H1 (cell line): ENCODE results near the gene XK.

Experiments
- CBX5 ChIP-seq: fragments of 300-800, 300-1000 bp; sonication (generic); IDR thresholded peaks from 2 replicates; pipeline ENCODE4 v1.7.1; 2016; ENCODE audit warnings: antibody characterized with exemption, low read length, low read depth
- CHD2 ChIP-seq: IDR thresholded peaks from 2 replicates; pipeline ENCODE4 v1.6.1; 2012; ENCODE audit warnings: low read length, improper control_type of control experiment
- EZH2 ChIP-seq: fragments of 200-600 bp; sonication (generic); IDR thresholded peaks from 2 replicates; pipeline ENCODE4 v1.7.1; 2012; ENCODE audit warnings: low read depth, mild to moderate bottlenecking, moderate library complexity, low read length, inconsistent platforms; ENCODE audit not compliant: severe bottlenecking
- GABPA ChIP-seq: IDR thresholded peaks from 2 replicates; pipeline ENCODE4 v1.6.1; 2011; ENCODE audit warnings: mild to moderate bottlenecking, low read length, moderate library complexity, borderline replicate concordance; ENCODE audit not compliant: insufficient read depth
- HDAC6 ChIP-seq: IDR thresholded peaks from one replicate; pipeline ENCODE4 v1.7.1; 2012; ENCODE audit warnings: low read depth, mild to moderate bottlenecking, inconsistent platforms, low read length, moderate library complexity
- NRF1 ChIP-seq: IDR thresholded peaks from 2 replicates; pipeline ENCODE4 v1.6.1; 2011; ENCODE audit warnings: mild to moderate bottlenecking, low read depth, low read length, improper control_type of control experiment
- POLR2A ChIP-seq, 2 experiments: IDR thresholded peaks; 1 replicate in 1 of 2; 2 replicates in 1 of 2; pipeline ENCODE4 v1.6.1; 2011; ENCODE audit warnings: low read depth in 2 of 2, low read length in 2 of 2, mild to moderate bottlenecking in 2 of 2; ENCODE audit errors: control extremely low read depth in 1 of 2
- POLR2AphosphoS5 ChIP-seq: IDR thresholded peaks from 2 replicates; pipeline ENCODE4 v1.6.1; 2011; ENCODE audit warnings: low read depth, low read length
- POU5F1 ChIP-seq: IDR thresholded peaks from 2 replicates; pipeline ENCODE4 v1.6.1; 2011; ENCODE audit warnings: low read depth, mild to moderate bottlenecking, low read length, moderate library complexity
- RFX5 ChIP-seq: IDR thresholded peaks from 2 replicates; pipeline ENCODE4 v1.6.1; 2011; ENCODE audit warnings: low read depth, low read length, improper control_type of control experiment, borderline replicate concordance
- RXRA ChIP-seq: IDR thresholded peaks from 2 replicates; pipeline ENCODE4 v1.6.1; 2011; ENCODE audit warnings: low read depth, mild to moderate bottlenecking, low read length, moderate library complexity; ENCODE audit not compliant: insufficient read depth
- ZNF274 ChIP-seq: IDR thresholded peaks from 2 replicates; pipeline ENCODE4 v1.7.0; 2012; ENCODE audit warnings: low read length, borderline replicate concordance; ENCODE audit errors: extremely low read depth
- TF ChIP-seq, protein P1 (sequence below), 3 experiments: IDR thresholded peaks; 1 replicate in 2 of 3; 2 replicates in 1 of 3; pipeline versions ENCODE4 v1.5.1 to v1.6.1; 2011; ENCODE audit warnings: low read length in 3 of 3, mild to moderate bottlenecking in 3 of 3, inconsistent platforms in 2 of 3, low read depth in 1 of 3, moderate library complexity in 1 of 3; ENCODE audit not compliant: insufficient read depth in 1 of 3; ENCODE audit errors: control extremely low read depth in 1 of 3

DNA sequence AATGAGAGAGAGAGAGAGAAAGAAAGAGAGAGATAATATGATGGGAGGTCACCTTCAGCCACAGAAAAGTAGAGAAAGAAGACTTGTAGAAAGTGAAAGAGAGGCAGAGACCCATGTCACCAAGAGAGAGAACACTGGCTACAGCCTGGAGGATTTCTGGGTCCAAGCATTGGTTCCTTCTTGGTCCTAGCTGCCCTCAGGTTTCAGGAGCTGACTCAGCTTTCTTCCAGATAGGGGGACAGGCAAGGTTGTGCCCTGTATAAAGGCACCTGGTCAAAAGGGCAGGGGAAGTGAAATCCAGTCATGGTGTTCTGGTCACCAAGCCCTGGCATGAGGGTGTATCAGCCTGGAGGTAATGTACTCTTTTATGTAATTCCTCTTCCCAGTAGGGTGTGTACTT lies 47.5 kb upstream of the XK start:
- TF ChIP-seq CHD2, result no peak
- TF ChIP-seq, protein P1, sequence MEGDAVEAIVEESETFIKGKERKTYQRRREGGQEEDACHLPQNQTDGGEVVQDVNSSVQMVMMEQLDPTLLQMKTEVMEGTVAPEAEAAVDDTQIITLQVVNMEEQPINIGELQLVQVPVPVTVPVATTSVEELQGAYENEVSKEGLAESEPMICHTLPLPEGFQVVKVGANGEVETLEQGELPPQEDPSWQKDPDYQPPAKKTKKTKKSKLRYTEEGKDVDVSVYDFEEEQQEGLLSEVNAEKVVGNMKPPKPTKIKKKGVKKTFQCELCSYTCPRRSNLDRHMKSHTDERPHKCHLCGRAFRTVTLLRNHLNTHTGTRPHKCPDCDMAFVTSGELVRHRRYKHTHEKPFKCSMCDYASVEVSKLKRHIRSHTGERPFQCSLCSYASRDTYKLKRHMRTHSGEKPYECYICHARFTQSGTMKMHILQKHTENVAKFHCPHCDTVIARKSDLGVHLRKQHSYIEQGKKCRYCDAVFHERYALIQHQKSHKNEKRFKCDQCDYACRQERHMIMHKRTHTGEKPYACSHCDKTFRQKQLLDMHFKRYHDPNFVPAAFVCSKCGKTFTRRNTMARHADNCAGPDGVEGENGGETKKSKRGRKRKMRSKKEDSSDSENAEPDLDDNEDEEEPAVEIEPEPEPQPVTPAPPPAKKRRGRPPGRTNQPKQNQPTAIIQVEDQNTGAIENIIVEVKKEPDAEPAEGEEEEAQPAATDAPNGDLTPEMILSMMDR (IDR thresholded peaks at IDR 0.05; ENCODE audit: control extremely low read depth in 1 of 3, insufficient read depth in 1 of 3, low read depth in 1 of 3, low read length in 3 of 3), result no peak
- TF ChIP-seq POLR2A (IDR thresholded peaks at IDR 0.05; ENCODE audit: control extremely low read depth in 1 of 2, low read depth in 2 of 2, low read length in 2 of 2), result no peak
- TF ChIP-seq ZNF274, result no peak
- no peak for TF ChIP-seq RFX5
- no peak for TF ChIP-seq POU5F1
- TF ChIP-seq GABPA, result no peak
- no peak for TF ChIP-seq EZH2
- no peak for TF ChIP-seq POLR2AphosphoS5
- TF ChIP-seq NRF1, result no peak
- no peak for TF ChIP-seq HDAC6
- no peak for TF ChIP-seq CBX5
- TF ChIP-seq RXRA, result no peak
